ENCODE results near the gene ZNF460. TPM values are rescaled to one million over a fixed set of nuclear protein-coding genes. Genes with fewer than 3 reads are reported as not detected.

Gene ZNF460
- total and polyA plus RNA-seq, 2 experiments from 2014 or later: 5.9 to 77.4 TPM

GRCh38 chr19:57288373-57288772, 8.1 kb downstream of the ZNF460 start:
- H4K20me1 ChIP-seq (ENCODE audit: insufficient read depth, poor library complexity, severe bottlenecking): peaks cover 39% of the 10 kb centered on the region

GRCh38 chr19:57290970-57291369, 10.7 kb downstream of the ZNF460 start:
- no peaks in the 10 kb centered on the region for H3K4me1 ChIP-seq (ENCODE audit: insufficient read depth)
- no peak overlapping the region for H3K4me2 ChIP-seq
- H4K20me1 ChIP-seq (ENCODE audit: insufficient read depth, poor library complexity, severe bottlenecking): peaks cover 19% of the 10 kb centered on the region
- 95% methylated on average over 11 of the region's 11 CpGs for WGBS (ENCODE audit: low lambda C conversion rate, missing lambda C conversion rate)
- peaks cover 100% of the 10 kb centered on the region for H3K79me2 ChIP-seq
- TF ChIP-seq EZH2phosphoT487 (IDR thresholded peaks at IDR 0.05; ENCODE audit: low read depth, severe bottlenecking, unreplicated experiment): no peak
- no peak overlapping the region for H3K27ac ChIP-seq
- no peaks in the 10 kb centered on the region for H3K9me2 ChIP-seq (replicated peaks; ENCODE audit: insufficient read depth)
- peaks cover 24% of the 10 kb centered on the region for H3K36me3 ChIP-seq (replicated peaks; ENCODE audit: insufficient read depth, low read depth)
- no peak overlapping the region for H3K4me3 ChIP-seq
- H3K27me3 ChIP-seq: no peaks in the 10 kb centered on the region
- DNase-seq (ENCODE audit: low spot score): no peak
- H2AFZ ChIP-seq: no peak overlapping the region
- peaks cover 19% of the 10 kb centered on the region for H3K9me3 ChIP-seq (ENCODE audit: low read depth)

More at GRCh38 chr19:57288373-57288772, 8.1 kb downstream of the ZNF460 start:
- Histone ChIP-seq H3K27ac (no peak overlapping the region), H3K9me3 (ENCODE audit: low read depth) (peaks cover 15% of the 10 kb centered on the region), H2AFZ (no peak overlapping the region), H3K4me3 (no peak overlapping the region), H3K9me2 (replicated peaks; ENCODE audit: insufficient read depth) (no peaks in the 10 kb centered on the region), H3K4me1 (ENCODE audit: insufficient read depth) (peaks cover 9% of the 10 kb centered on the region), H3K4me2 (no peak overlapping the region), H3K27me3 (no peaks in the 10 kb centered on the region), H3K36me3 (replicated peaks; ENCODE audit: insufficient read depth, low read depth) (peaks cover 30% of the 10 kb centered on the region), H3K79me2 (peaks cover 100% of the 10 kb centered on the region)
- TF ChIP-seq EZH2 (IDR thresholded peaks at IDR 0.05; ENCODE audit: borderline replicate concordance) (no peak), EZH2phosphoT487 (IDR thresholded peaks at IDR 0.05; ENCODE audit: low read depth, severe bottlenecking, unreplicated experiment) (no peak), CTCF (IDR thresholded peaks at IDR 0.05; ENCODE audit: poor library complexity) (no peak)
- WGBS (ENCODE audit: low lambda C conversion rate, missing lambda C conversion rate): 96% methylated on average over 4 of the region's 4 CpGs
- DNase-seq (ENCODE audit: low spot score): no peak

- Histone ChIP-seq H3K4me2 (no peak overlapping the region), H3K27ac (no peak overlapping the region), H3K9me3 (ENCODE audit: low read depth) (peaks cover 19% of the 10 kb centered on the region), H4K20me1 (ENCODE audit: insufficient read depth, poor library complexity, severe bottlenecking) (peaks cover 11% of the 10 kb centered on the region), H3K4me1 (ENCODE audit: insufficient read depth) (no peaks in the 10 kb centered on the region), H3K4me3 (no peak overlapping the region), H2AFZ (no peak overlapping the region), H3K79me2 (peaks cover 97% of the 10 kb centered on the region), H3K9me2 (replicated peaks; ENCODE audit: insufficient read depth) (no peaks in the 10 kb centered on the region), H3K36me3 (replicated peaks; ENCODE audit: insufficient read depth, low read depth) (peaks cover 24% of the 10 kb centered on the region), H3K27me3 (no peaks in the 10 kb centered on the region)
- TF ChIP-seq EZH2phosphoT487 (IDR thresholded peaks at IDR 0.05; ENCODE audit: low read depth, severe bottlenecking, unreplicated experiment): no peak
- no peak for TF ChIP-seq CTCF (IDR thresholded peaks at IDR 0.05; ENCODE audit: poor library complexity)
- TF ChIP-seq EZH2 (IDR thresholded peaks at IDR 0.05; ENCODE audit: borderline replicate concordance): no peak
- WGBS (ENCODE audit: low lambda C conversion rate, missing lambda C conversion rate): 100% methylated on average over 1 of the region's 1 CpG
- no peak for DNase-seq (ENCODE audit: low spot score)
Measured at GRCh38 chr19:57292547-57292946, 12.3 kb downstream of the ZNF460 start.

GRCh38 chr19:57293719-57294118, 13.4 kb downstream of the ZNF460 start:
- H2AFZ ChIP-seq: no peak overlapping the region
- H3K27me3 ChIP-seq: no peaks in the 10 kb centered on the region
- WGBS (ENCODE audit: low lambda C conversion rate, missing lambda C conversion rate): 100% methylated on average over 1 of the region's 1 CpG
- peaks cover 24% of the 10 kb centered on the region for H3K36me3 ChIP-seq (replicated peaks; ENCODE audit: insufficient read depth, low read depth)
- no peak overlapping the region for H3K4me3 ChIP-seq
- no peak for TF ChIP-seq EZH2 (IDR thresholded peaks at IDR 0.05; ENCODE audit: borderline replicate concordance)
- H3K4me2 ChIP-seq: no peak overlapping the region
- peaks cover 19% of the 10 kb centered on the region for H3K9me3 ChIP-seq (ENCODE audit: low read depth)
- no peaks in the 10 kb centered on the region for H3K9me2 ChIP-seq (replicated peaks; ENCODE audit: insufficient read depth)
- no peak for DNase-seq (ENCODE audit: low spot score)
- H3K79me2 ChIP-seq: peaks cover 97% of the 10 kb centered on the region
- no peak overlapping the region for H3K27ac ChIP-seq
- no peaks in the 10 kb centered on the region for H3K4me1 ChIP-seq (ENCODE audit: insufficient read depth)
- H4K20me1 ChIP-seq (ENCODE audit: insufficient read depth, poor library complexity, severe bottlenecking): peaks cover 11% of the 10 kb centered on the region

Data from hepatocyte (in vitro differentiated cells).